Measurements from ENCODE around the gene IFI35. TPM values are rescaled to one million over a fixed set of nuclear protein-coding genes. Genes with fewer than 3 reads are reported as not detected.

IFI35 gene
- total RNA-seq, 2 donors from 2014 or later, result 16.2 to 19.5 TPM

- intact Hi-C loops (cut with DNase I), result no loop called here
- no peaks in the 10 kb centered on the region for H3K27me3 ChIP-seq
- peak within 1 kb of the TSS; percentile 59 to 93 (median 78) for H3K27ac ChIP-seq
- H3K9me3 ChIP-seq, result no peaks in the 10 kb centered on the region
- 0 to 2% methylated on average over 24 to 27 of the region's 39 CpGs for WGBS, 2 donors
- TF ChIP-seq CTCF (IDR thresholded peaks at IDR 0.05), result no peak
- TF ChIP-seq POLR2A (IDR thresholded peaks at IDR 0.05), result peak; percentile 28 to 78 (median 67)
- ATAC-seq (peak; percentile 93), DNase-seq (peak; percentile 94 to 97 (median 96))
- H3K36me3 ChIP-seq (replicated peaks in 1 of 2; ENCODE audit: insufficient read depth in 1 of 2, low read depth in 2 of 2), result no peaks in the 10 kb centered on the region
- H3K4me1 ChIP-seq, result peaks cover 36% of the 10 kb centered on the region
- H3K4me3 ChIP-seq, result peak within 1 kb of the TSS; percentile 25 to 54
These were observed 26.3 kb upstream of the IFI35 start, which contains the start of gene RUNDC1 for GRCh38 chr17:42980274-42980765. TSS of gene RUNDC1 (plus strand) at chr17:42980565. CDS start at chr17:42980577, 12 bp downstream.

GRCh38 chr17:42980766-42981397 lies 25.7 kb upstream of the IFI35 start:
- 0% methylated on average over 20 to 55 of the region's 67 CpGs for WGBS, 2 donors
- intact Hi-C loops (cut with DNase I), result no loop called here

GRCh38 chr17:42982266-42982665 lies 24.3 kb upstream of the IFI35 start:
- no peaks in the 10 kb centered on the region for H3K27me3 ChIP-seq
- no peaks in the 10 kb centered on the region for H3K9me3 ChIP-seq
- H3K4me3 ChIP-seq, result no peak overlapping the region
- DNase-seq (no peak), ATAC-seq (no peak)
- H3K4me1 ChIP-seq, result peaks cover 36% of the 10 kb centered on the region
- intact Hi-C loops (cut with DNase I), result no loop called here
- peak overlapping the region in 1 of 4 donors; percentile 41 for H3K27ac ChIP-seq
- TF ChIP-seq CTCF (IDR thresholded peaks at IDR 0.05) (no peak), POLR2A (IDR thresholded peaks at IDR 0.05) (no peak)
- H3K36me3 ChIP-seq (replicated peaks in 1 of 2; ENCODE audit: insufficient read depth in 1 of 2, low read depth in 2 of 2), result peaks cover 0 to 2% of the 10 kb centered on the region in 2 donors

More at GRCh38 chr17:42980766-42981397, 25.7 kb upstream of the IFI35 start:
- ATAC-seq (peak; percentile 80), DNase-seq (peak; percentile 48 to 68 (median 54))
- TF ChIP-seq CTCF (IDR thresholded peaks at IDR 0.05) (peak in 4 of 7 experiments; percentile 32 to 52 (median 41)), POLR2A (IDR thresholded peaks at IDR 0.05) (no peak)
- Histone ChIP-seq H3K4me3 (peak overlapping the region; percentile 25 to 54), H3K36me3 (replicated peaks in 1 of 2; ENCODE audit: insufficient read depth in 1 of 2, low read depth in 2 of 2) (no peaks in the 10 kb centered on the region), H3K27me3 (no peaks in the 10 kb centered on the region), H3K9me3 (no peaks in the 10 kb centered on the region), H3K4me1 (peaks cover 36% of the 10 kb centered on the region), H3K27ac (peak overlapping the region; percentile 59 to 93 (median 78))

- DNase-seq, result no peak
- TF ChIP-seq CTCF (IDR thresholded peaks at IDR 0.05) (no peak), POLR2A (IDR thresholded peaks at IDR 0.05) (no peak)
- Histone ChIP-seq H3K27me3 (no peaks in the 10 kb centered on the region), H3K4me3 (no peak overlapping the region), H3K27ac (peak overlapping the region in 2 of 4 donors; percentile 51 to 70), H3K4me1 (peaks cover 25% of the 10 kb centered on the region), H3K36me3 (replicated peaks in 1 of 2; ENCODE audit: insufficient read depth in 1 of 2, low read depth in 2 of 2) (peaks cover 14 to 20% of the 10 kb centered on the region in 2 donors), H3K9me3 (no peaks in the 10 kb centered on the region)
- intact Hi-C loops (cut with DNase I), result no loop called here
- ATAC-seq, result no peak
- 0% methylated on average over 1 of the region's 1 CpG for WGBS, 2 donors
These were observed 21.4 kb upstream of the IFI35 start for GRCh38 chr17:42985225-42985624.

Data from body of pancreas (tissue), 4 donors.